DOHH2 (cell line): ENCODE results near the gene EPB41L4B.

Experiments used
- H3F3A ChIP-seq: fragments of 200-600 bp; sonication (generic), shearing (Covaris generic); 2 replicates; pipeline ENCODE4 v1.6.0; 2016; ENCODE audit warnings: antibody characterized with exemption, mild to moderate bottlenecking; ENCODE audit not compliant: control insufficient read depth, insufficient read depth
- H3K27ac ChIP-seq: fragments of 200-600 bp; sonication (generic); 2 replicates; pipeline ENCODE4 v1.5.1; 2014; ENCODE audit warnings: low read depth, mild to moderate bottlenecking, low read length, moderate library complexity
- H3K27me3 ChIP-seq: fragments of 200-600 bp; sonication (generic); 2 replicates; pipeline ENCODE4 v1.6.1; 2014; ENCODE audit warnings: mild to moderate bottlenecking, low read length, mixed read lengths; ENCODE audit not compliant: control insufficient read depth
- H3K36me3 ChIP-seq: fragments of 200-600 bp; sonication (generic); 2 replicates; pipeline ENCODE4 v1.6.1; 2014; ENCODE audit warnings: mild to moderate bottlenecking, low read length, moderate library complexity, mixed read lengths; ENCODE audit not compliant: control insufficient read depth
- H3K4me1 ChIP-seq: fragments of 200-600 bp; sonication (generic); 2 replicates; pipeline ENCODE4 v1.6.1; 2014; ENCODE audit warnings: mild to moderate bottlenecking, low read length, mixed read lengths; ENCODE audit not compliant: control insufficient read depth
- H3K4me2 ChIP-seq: fragments of 200-600 bp; sonication (generic); 2 replicates; pipeline ENCODE4 v1.6.0; 2014; ENCODE audit warnings: mild to moderate bottlenecking, low read length, moderate library complexity
- H3K4me3 ChIP-seq: fragments of 200-600 bp; sonication (generic); 2 replicates; pipeline ENCODE4 v1.5.1; 2014; ENCODE audit warnings: mild to moderate bottlenecking, low read length, mixed read lengths
- H3K79me2 ChIP-seq: fragments of 200-600 bp; sonication (generic); 2 replicates; pipeline ENCODE4 v1.6.1; 2014; ENCODE audit warnings: mild to moderate bottlenecking, low read length, mixed read lengths; ENCODE audit not compliant: control insufficient read depth
- H3K9me2 ChIP-seq: fragments of 200-600 bp; sonication (generic); replicated peaks from 2 replicates; pipeline ENCODE4 v1.6.1; 2014; ENCODE audit warnings: mild to moderate bottlenecking, low read length, mixed read lengths; ENCODE audit not compliant: control insufficient read depth
- H3K9me3 ChIP-seq: fragments of 200-600 bp; sonication (generic); 2 replicates; pipeline ENCODE4 v1.6.1; 2014; ENCODE audit warnings: antibody characterized with exemption, low read length, mixed read lengths; ENCODE audit not compliant: control insufficient read depth, insufficient read depth
- H4K20me1 ChIP-seq: fragments of 200-600 bp; sonication (generic); 2 replicates; pipeline ENCODE4 v1.6.0; 2014; ENCODE audit warnings: low read depth, mild to moderate bottlenecking, antibody characterized with exemption, low read length, moderate library complexity; ENCODE audit not compliant: control insufficient read depth, insufficient read depth
- EZH2phosphoT487 ChIP-seq: fragments of 200-600 bp; sonication (generic); IDR thresholded peaks from 2 replicates; pipeline ENCODE4 v1.6.1; 2017; ENCODE audit warnings: borderline replicate concordance, mild to moderate bottlenecking, antibody characterized with exemption, low read length, moderate library complexity, mixed read lengths
- TF ChIP-seq, protein P1 (sequence below): fragments of 200-600 bp; sonication (generic); IDR thresholded peaks from one replicate; pipeline ENCODE4 v1.5.1; 2014; ENCODE audit warnings: antibody characterized with exemption, mild to moderate bottlenecking, low read depth, low read length; ENCODE audit not compliant: poor library complexity, severe bottlenecking

EPB41L4B gene

DNA sequence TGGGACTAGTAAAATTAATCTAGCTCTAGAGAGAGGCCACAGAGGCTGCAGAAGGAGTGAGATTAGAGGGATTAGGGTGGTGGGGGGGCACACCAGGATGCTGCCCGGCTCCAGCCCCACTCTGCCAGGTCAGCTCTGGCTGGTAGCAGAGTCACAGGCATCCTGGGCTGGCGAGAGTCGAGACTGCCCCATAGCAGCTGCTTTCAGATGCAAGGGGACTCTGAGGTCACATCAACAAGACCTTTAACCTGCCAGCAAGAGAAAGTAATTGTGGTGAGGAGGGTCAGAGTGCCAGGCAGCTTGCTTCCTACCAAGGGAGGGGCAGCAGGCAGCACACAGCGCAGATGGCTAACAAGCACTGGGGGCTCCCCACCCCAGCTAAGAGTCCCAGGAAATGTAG lies 7.5 kb downstream of the EPB41L4B start:
- no peak for TF ChIP-seq EZH2phosphoT487
- TF ChIP-seq, protein P1, sequence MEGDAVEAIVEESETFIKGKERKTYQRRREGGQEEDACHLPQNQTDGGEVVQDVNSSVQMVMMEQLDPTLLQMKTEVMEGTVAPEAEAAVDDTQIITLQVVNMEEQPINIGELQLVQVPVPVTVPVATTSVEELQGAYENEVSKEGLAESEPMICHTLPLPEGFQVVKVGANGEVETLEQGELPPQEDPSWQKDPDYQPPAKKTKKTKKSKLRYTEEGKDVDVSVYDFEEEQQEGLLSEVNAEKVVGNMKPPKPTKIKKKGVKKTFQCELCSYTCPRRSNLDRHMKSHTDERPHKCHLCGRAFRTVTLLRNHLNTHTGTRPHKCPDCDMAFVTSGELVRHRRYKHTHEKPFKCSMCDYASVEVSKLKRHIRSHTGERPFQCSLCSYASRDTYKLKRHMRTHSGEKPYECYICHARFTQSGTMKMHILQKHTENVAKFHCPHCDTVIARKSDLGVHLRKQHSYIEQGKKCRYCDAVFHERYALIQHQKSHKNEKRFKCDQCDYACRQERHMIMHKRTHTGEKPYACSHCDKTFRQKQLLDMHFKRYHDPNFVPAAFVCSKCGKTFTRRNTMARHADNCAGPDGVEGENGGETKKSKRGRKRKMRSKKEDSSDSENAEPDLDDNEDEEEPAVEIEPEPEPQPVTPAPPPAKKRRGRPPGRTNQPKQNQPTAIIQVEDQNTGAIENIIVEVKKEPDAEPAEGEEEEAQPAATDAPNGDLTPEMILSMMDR: no peak
- H3K9me3 ChIP-seq: no peaks in the 10 kb centered on the region
- H3K4me3 ChIP-seq: no peak overlapping the region
- no peak overlapping the region for H3K27ac ChIP-seq
- no peak overlapping the region for H3K4me2 ChIP-seq
- no peaks in the 10 kb centered on the region for H3K36me3 ChIP-seq
- no peaks in the 10 kb centered on the region for H3F3A ChIP-seq
- H3K9me2 ChIP-seq: no peaks in the 10 kb centered on the region
- no peaks in the 10 kb centered on the region for H3K4me1 ChIP-seq
- H3K79me2 ChIP-seq: no peaks in the 10 kb centered on the region
- peaks cover 25% of the 10 kb centered on the region for H3K27me3 ChIP-seq
- H4K20me1 ChIP-seq: no peaks in the 10 kb centered on the region

DNA sequence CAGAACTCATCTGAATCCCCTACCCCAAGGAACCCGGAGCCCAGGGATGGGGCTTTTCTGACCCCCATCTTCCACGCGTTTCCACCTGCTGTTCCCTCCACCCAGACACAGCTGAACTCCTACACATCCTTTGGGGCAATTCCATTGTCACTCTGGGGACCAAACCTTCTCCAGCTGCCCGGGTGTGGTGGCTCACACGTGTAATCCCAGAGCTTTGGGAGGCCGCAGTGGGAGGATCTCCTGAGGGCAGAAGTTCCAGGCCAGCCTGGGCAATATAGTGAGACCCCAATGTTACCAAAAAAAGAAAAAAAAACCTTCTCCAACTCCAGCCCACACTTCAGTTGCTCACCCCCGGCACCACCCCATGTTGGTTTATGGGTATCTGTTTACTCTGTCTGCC lies 8.1 kb downstream of the EPB41L4B start:
- no peak for TF ChIP-seq EZH2phosphoT487
- TF ChIP-seq, protein P1: no peak
- Histone ChIP-seq H3K9me2 (no peaks in the 10 kb centered on the region), H3K27me3 (peaks cover 20% of the 10 kb centered on the region), H3K79me2 (no peaks in the 10 kb centered on the region), H3K4me1 (no peaks in the 10 kb centered on the region), H3K9me3 (no peaks in the 10 kb centered on the region), H3K36me3 (no peaks in the 10 kb centered on the region), H3K4me3 (no peak overlapping the region), H3K4me2 (no peak overlapping the region), H4K20me1 (no peaks in the 10 kb centered on the region), H3K27ac (no peak overlapping the region), H3F3A (no peaks in the 10 kb centered on the region)

DNA sequence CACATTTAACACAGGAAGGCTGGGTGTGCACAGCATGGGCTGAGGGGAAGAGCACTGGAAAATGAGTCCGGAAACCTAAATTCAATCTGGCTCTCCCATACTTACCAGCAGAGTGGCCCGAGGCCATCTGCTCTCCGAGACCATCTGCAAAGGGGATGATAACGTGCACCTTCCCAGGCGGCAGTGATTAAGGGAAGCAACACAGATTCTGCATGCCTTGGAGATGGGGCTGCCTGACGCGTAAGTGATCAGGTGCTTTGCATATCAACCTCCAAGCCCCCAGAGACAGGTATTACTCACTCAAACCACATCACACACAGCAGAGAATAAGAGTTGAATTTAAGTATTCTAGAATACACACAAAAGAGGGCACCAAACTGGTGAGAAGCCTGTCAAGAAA lies 9.1 kb downstream of the EPB41L4B start:
- H3K4me3 ChIP-seq: no peak overlapping the region
- no peaks in the 10 kb centered on the region for H3K79me2 ChIP-seq
- H3K4me2 ChIP-seq: no peak overlapping the region

More for the DNA sequence above, 9.1 kb downstream of the EPB41L4B start:
- Histone ChIP-seq H3K9me2 (no peaks in the 10 kb centered on the region), H3K36me3 (no peaks in the 10 kb centered on the region), H3K27me3 (peaks cover 13% of the 10 kb centered on the region), H3K4me1 (no peaks in the 10 kb centered on the region), H3K9me3 (no peaks in the 10 kb centered on the region), H3F3A (no peaks in the 10 kb centered on the region), H3K27ac (no peak overlapping the region), H4K20me1 (no peaks in the 10 kb centered on the region)
- no peak for TF ChIP-seq EZH2phosphoT487
- TF ChIP-seq, protein P1: no peak
